HG03432 (cell line): ENCODE results near the gene NLRP6.
"Not testable (repeated sequence)": the region's sequence is repeated elsewhere in the genome, so short reads cannot be mapped to it uniquely, and the experiment has no call there.

Experiments used
- ATAC-seq: cut with Tn5 transposase; IDR thresholded peaks from one replicate; pipeline ENCODE4 v1.9.1; 2021; ENCODE audit warnings: mild to moderate bottlenecking, moderate library complexity; ENCODE audit not compliant: unreplicated experiment

Gene NLRP6

DNA sequence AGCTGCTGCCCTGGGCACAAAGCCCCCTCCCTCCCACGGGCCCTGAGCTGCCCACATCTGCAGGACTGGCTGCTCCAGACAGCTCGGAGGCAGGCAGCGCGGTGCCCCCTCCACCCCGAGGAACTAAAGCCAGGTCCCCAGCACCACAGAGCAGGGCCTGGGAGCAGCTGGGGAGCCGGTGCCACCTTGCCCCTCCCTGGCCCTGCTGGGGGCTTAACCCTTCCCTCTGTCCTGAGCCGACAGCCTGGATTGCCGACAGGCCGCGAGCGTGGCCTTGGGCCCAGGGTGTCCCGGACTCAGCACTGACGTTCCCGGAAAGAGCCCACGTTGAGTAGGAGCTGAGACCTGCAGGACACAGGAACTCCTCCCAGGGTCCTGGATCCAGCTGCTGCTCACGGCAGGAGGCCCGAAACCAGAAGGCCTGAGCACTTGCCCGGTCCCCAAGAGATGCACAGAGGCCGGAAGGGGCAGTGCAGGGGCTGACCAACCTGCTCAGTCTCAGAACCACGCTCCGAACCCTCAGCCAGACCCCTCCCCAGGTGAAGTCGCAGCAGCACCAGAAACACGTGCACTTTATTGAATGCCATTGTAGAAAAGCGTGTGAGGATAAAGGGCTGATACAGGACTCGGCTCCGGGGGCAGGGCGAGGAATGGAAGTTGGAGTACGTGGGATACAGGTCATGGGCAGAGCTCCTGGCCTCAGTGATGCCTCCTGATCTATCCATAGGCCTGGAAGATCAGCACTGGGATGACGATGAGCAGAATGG is 41.1 kb downstream of the NLRP6 start:
- ATAC-seq, result peak; percentile 10

DNA sequence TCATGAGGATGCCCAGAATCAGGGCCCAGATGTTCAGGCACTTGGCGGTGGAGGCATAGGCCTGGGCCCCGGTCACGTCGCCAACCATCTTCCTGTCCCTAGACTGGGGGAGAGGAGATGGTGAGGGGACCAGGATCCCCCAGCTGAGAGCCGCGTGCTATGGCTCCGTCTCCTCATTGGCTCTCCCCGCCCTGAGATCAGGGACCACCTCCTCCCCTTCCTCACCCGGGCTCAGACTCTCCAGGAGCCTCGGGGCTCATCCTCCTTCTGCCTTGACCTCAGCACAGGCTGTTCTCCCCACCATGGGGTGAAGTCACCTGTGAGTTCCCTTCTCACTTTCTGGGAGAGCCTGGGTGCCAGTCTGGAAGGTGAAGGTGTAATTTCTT is 41.7 kb downstream of the NLRP6 start:
- not testable (repeated sequence) for ATAC-seq

DNA sequence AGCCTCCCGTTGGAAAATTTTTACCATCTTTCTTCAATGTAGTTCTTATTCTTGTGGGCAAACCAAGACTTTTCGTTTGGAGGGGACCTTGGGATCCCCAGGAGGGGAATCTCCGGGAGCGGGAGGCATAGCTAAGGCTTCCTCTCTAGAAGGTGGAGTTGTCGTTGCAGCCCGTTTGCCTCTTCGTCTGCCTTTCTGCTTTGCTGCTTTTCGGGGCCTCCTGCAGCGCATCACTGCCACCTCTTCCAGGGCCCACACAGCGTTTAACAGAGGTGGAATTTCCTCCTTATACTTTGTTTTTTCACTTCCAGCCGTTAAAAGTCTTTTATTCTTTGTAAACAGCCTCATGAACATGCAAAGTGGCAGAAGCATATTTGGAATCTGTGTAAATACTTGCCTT is 45.9 kb downstream of the NLRP6 start:
- no peak for ATAC-seq

DNA sequence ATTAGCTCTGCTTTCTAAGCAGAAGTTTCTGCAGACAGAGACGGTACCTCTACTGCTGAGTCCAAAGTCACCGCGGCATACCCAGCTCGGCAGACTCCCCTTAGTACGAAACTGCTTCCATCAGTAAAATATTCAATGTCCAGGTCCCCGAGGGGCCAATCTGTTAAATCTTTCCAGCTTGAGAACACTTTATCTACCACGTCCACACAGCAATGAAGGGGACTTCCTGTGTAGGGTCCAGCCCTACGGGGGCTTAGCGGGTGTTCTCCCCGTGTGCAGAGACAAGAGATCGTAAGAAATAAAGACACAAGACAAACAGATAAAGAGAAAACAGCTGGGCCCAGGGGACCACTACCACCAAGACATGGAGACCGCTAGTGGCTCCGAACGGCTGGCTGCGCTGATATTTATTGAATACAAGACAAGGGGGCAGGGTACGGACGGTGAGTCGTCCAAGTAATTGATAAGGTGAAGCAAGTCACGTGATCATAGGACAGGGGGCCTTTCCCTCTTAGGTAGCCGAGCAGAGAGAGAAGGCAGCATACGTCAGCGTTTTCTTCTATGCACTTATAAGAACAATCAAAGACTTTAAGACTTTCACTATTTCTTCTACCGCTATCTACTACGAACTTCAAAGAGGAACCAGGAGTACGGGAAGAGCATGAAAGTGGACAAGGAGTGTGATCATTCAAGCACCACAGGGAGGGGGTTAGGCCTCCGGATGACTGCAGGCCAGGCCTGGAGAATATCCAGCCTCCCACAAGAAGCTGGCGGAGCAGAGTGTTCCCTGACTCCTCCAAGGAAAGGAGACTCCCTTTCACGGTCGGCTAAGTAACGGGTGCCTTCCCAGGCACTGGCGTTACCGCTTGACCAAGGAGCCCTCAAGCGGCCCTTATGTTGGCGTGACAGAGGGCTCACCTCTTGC is 46.6 kb downstream of the NLRP6 start:
- not testable (repeated sequence) for ATAC-seq

DNA sequence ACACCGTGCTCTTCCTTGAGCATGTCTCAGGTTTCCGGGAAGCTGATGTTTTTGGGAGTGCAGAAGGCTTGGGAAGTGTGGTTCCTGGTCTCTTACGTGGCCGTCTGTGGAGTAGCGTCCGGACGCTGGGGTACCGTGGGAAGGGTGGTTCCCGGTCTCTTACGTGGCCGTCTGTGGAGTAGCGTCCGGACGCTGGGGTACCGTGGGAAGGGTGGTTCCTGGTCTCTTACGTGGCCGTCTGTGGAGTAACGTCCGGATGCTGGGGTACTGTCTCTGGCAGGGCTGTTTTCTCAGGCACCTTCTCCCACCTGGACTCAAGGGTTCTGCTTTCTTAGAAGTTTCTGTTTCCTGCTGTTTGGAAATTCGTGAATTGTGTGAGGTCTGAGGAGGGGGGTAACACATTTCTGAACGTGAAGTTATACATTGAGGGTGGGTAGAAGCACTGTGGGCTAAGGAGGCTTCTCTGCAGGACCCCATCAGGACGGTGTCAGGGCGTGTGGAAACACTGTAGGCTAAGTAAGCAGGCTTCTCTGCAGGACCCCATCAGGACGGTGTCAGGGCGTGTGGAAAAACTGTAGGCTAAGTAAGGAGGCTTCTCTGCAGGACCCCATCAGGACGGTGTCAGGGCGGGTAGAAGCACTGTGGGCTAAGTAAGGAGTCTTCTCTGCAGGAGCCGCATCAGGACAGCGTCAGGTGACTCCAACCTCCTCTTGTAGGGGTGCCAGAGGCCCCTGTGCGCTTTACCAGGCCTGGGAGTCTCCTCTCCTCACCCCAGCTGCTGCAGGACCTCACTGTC is 47.8 kb downstream of the NLRP6 start:
- ATAC-seq, result no peak

DNA sequence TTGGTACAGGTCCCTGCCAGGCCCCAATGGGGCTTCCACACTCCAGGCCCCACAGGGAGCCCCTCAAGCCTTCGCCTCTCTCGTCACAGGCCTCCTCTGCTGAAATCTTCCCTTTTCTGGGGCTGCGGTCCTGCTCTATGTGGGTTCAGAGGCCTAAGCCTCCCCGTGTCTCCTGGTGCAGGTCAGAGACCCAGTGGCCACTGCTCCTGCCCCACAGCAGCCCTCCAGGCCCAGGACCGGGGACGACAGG is 48.3 kb downstream of the NLRP6 start:
- ATAC-seq, result no peak

DNA sequence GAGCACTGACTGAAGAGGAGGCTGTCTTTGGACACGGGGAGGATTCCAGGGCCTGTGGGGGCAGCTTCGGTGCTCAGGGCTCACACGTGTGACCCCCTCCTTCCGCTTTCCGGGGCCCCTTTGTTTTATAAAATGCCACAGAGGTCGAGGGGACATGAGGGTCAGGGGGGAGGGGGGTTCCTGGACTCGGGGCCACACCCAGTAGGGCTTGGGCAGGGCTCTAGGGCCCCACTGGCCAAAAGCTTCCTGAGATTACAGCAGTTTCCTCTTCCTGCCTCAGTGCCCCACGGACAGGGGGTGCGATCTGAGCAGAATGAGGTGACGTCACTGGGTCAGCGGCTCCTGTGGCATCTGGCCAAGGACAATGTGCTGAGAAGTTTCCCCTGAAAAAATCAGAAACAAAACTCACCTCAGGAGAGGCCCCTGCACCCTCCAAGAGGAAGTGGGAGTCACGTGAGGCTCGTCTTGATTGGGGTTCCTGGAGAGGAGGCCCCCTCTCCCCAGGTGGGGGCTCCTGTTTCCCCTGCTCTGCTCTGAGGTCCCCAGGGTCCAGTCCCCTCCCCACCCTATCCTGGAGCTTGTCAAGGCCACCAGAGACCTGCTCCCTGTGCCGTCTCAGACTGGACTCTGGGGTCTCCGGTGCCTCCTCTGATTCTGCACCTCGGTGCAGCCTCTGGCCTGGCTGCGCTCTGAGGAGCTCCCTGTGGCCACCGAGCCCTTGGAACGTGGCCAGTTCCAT is 48.8 kb downstream of the NLRP6 start:
- ATAC-seq, result peak; percentile 58

DNA sequence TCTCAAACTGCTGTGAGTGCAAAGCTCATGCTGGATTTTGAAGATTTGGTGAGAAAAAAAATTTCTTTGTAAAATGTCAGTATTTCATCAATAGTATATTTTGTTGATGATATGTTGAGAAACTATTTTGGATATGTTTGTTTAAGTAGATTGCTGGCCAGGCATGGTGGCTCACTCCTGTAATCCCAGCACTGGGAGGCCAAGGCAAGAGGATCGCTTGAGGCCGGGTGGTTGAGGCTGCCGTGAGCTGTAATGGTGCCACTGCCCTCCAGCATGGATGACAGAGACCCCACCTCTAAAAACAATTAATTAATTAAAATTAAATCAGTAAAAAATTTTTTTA is 49.3 kb downstream of the NLRP6 start:
- ATAC-seq, result no peak

DNA sequence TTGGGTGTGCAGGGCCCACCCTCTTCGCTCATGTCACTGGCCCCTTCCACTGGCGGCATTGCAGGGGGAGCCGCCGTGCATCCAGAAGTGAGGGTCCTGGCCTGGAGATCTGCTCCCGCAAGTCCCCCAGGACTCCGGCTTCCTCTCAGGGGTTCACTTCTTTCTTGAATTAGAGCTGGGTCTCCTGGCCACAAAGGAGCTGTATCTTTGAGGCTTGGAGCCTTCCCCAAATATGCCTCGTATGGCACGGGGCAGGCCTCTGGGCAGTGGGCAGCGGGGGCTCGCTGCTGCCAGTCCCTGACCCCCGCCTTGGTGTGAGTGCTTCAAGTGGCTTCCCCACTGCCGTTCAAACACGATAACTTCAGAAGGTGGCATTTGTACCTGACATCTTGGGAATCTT is 49.8 kb downstream of the NLRP6 start:
- ATAC-seq, result no peak

DNA sequence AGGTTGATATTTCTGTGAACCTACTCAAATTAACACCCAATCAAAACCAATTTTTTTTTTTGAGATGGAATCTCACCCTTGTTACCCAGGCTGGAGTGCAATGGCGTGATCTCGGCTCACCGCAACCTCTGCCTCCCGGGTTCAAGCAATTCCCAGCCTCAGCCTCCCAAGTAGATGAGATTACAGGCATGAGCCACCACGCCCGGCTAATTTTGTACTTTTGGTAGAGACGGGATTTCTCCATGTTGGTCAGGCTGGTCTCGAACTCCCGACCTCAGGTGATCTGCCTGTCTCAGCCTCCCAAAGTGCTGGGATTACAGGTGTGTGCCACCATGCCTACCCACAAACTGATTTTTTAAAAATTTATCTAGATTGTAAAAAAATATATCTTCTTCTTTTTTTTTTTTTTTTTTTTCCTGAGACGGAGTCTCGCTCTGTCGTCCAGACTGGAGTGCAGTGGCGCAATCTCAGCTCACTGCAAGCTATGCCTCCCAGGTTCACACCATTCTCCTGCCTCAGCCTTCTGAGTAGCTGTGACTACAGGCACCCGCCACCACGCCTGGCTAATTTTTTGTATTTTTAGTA is 50.4 kb downstream of the NLRP6 start:
- not testable (repeated sequence) for ATAC-seq

DNA sequence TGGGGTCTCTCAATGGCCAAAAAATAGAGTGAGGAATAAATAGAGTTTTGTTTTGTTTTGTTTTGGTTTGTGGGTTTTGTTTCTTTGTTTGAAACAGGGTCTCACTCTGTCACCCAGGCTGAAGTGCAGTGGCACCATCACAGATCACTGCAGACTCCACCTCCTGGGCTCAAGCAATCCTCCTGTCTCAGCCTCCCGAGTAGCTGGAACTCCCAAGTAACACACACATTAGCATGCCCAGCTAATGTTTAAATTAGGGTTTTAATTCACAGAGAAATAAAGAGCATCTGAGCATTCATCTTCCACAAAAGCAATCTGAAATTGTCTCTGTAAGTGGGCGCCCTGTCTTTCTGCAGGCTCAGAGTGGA is 51.7 kb downstream of the NLRP6 start:
- no peak for ATAC-seq

DNA sequence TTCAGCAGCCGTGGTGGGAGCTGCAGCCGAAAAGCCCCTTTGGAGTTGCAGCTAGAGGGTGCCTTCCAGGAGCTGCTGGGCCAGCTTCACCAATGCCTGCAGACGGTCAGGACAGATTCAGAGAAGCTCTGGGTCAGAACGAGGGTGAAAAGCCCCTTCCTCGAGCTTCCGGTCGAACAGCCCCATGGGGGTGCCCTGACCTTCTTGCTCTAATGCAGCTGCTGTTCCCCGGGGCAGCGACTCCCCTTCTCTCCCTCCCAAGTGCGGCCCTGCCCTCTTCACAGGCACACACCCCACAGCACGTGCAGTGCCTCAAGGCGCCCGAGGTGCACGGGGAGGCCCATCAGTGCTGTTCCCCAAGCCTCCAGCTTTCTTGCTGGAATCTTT is 52.1 kb downstream of the NLRP6 start:
- ATAC-seq, result no peak

DNA sequence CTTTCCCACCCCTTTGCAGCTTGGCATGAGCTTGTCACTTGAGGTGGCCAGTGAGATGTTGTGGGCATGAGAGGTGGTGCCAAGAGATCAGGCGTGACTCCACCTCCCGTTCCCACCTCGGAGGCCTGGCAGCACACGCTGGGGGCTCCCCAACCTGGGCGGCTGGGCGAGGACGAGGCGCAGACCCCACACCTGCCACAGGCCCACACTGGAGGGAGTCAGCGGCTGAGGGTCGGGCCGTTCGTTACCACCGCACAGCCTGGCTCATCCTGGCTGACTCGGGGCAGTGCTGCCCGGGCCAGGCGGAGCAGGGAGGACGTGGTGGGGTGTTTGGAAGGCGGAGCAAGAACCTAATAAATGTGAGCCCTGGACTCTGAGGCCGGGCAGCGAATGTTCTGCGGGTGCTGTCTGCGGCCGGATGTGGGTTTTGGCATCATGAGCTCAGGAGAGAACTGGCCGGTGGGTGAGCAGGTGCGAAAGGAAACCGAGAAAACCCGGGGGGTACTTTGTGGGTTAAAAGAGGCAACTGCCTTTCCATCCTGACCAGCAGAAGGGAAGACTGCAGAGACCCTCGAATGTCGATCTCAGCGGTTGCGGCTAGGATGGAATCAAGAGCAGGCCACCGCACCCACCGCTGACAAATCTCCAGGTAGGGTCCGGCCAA is 52.6 kb downstream of the NLRP6 start:
- peak; percentile 37 for ATAC-seq

DNA sequence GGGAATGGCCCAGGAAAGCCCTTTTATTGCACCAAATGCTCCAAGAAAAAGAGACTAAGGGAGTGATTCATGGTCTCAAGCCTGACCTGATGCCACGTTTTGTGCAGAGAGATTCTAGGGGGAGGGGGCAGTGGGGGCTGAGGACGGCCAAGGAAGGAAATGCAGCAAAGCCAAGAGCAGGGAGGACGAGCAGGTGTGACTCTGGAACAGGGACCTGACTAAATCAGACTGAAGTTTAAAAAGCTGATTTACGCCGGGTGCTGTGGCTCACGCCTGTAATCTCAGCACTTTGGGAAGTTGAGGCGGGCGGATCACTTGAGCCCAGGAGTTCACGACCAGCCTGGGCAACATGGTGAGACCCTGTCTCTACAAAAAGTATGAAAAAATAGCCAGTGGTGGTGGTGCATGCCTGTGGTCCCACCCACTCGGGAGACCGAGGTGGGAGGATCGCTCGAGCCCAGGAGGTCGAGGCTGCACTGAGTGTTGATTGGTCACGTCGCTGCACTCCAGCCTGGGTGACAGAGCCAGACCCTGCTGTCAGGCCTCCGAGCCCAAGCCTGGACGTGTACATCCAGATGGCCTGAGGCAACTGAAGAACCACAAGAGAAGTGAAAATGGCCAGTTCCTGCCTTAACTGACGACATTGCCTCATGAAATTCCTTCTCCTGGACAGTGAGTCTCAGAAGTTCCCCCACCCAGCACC is 53.3 kb downstream of the NLRP6 start:
- ATAC-seq, result no peak

DNA sequence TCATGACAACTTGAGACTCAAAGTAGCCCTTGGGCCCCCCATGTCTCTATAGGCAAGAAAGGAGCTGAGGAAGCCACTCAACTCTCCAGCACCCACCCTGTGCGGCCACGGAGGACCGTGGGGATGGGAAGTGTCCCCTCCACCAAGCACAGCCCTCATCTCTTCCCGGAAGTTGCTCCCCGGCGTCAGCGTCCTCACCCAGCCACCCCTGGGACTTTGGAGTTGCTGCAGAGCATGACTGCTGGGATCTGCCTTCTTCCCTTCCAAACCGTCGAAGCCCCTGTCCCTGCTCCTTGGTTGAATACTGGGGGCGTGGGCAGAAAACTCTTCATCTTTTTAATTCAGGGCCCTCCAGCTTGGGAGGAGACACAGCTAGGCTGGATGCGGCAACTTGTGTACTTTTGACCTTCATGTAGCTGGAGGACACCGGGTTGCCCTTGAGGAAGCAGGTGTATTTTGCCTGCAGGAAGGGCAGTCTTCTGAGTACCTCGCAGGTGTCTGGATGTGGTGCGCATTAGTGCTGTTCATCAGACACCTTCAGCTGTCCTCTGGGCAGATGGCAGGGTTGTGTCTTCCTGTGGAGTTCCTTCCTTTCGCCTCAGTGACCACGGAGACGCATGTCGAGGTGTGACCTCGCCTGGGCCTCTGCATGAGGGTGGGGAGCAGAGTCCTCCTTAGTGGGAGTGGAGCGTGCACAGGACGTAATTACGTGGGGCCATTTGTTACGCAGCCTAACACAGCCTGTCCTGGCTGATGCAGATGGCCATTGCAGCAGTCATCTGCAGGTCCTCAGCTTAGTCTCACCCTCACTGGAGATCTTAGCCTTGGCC is 54.7 kb downstream of the NLRP6 start:
- ATAC-seq, result no peak

DNA sequence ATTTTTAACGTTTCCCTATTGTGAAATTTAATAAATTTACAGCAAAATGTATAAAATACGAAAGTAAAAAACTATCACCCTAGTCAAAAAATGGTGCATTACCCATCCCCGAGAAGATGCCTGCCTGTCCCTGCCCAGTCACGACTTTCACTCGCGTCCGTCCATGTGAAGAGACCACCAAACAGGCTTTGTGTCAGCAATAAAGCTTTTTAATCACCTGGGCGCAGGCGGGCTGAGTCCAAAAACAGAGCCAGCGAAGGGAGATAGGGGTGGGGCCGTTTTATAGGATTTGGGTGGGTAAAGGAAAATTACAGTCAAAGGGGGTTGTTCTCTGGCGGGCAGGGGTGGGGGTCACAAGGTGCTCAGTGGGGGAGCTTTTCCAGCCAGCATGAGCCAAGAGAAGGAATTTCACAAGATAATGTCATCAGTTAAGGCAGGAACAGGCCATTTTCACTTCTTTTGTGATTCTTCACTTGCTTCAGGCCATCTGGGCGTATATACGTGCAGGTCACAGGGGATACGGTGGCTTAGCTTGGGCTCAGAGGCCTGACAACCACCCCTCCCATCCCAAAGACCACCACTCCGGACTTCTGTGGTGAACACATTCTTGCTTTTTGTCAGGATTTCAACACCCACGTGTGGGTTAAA is 55.5 kb downstream of the NLRP6 start:
- ATAC-seq, result not testable (repeated sequence)

DNA sequence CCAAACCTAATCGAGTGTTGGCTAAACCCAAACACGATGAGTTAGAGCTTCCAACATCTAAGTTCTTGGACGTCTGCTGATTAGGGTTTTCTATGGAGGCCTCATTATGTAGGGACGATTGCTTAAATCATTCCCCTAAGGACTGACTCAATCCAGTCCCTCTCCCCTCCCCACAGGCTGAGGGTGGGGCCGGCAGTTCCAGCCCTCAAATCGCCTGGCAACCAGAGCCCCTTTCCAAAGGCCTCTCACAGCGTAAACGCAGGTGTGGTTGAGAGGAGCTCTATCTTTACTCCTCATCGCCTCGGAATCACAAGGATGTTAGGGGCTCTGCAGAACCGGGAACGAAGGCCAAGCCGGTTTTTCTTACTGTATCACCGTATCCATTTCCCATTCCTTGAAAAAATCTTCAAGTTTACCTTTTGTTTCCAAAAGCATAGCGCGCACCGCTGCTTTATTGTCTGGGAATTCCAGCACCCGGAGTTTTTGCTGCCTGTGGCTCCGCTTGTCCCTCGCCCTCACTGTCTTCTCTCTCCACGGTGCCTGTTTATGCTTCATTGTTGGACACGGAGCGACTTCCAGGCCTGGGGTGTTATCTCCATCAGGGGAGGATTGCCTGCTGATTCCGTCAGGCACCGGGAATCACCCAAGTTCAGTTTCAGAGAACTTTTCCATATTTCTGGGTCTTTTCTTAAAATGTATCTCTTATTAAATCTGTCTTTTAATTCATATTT is 56.2 kb downstream of the NLRP6 start:
- no peak for ATAC-seq
